Measurements from ENCODE around the gene TMEM235. TPM values are rescaled to one million over a fixed set of nuclear protein-coding genes. Genes with fewer than 3 reads are reported as not detected.
A peak's percentile ranks its signal among the peaks of the same experiment; 100 is the strongest.
"Not testable (repeated sequence)": the region's sequence is repeated elsewhere in the genome, so short reads cannot be mapped to it uniquely, and the experiment has no call there.

TMEM235 gene
- total RNA-seq, 1 donor from 2014 or later = not detected

- H3K4me3 ChIP-seq (ENCODE audit: low read depth, low read length) = no peak overlapping the region
- no peak for DNase-seq (ENCODE audit: low read depth)
- no peak for TF ChIP-seq CTCF (conservative IDR thresholded peaks at IDR 0.05; ENCODE audit: low read depth, low read length)
These were observed 20.7 kb downstream of the TMEM235 start for GRCh38 chr17:78252111-78252634.

- no peak overlapping the region for H3K4me3 ChIP-seq (ENCODE audit: low read depth, low read length)
- TF ChIP-seq CTCF (conservative IDR thresholded peaks at IDR 0.05; ENCODE audit: low read depth, low read length) = no peak
- no peak for DNase-seq (ENCODE audit: low read depth)
These were observed 21.5 kb downstream of the TMEM235 start for GRCh38 chr17:78252701-78253635.

GRCh38 chr17:78253636-78253945 is 22.2 kb downstream of the TMEM235 start:
- peak overlapping the region; percentile 86 for H3K4me3 ChIP-seq (ENCODE audit: low read depth, low read length)
- not testable (repeated sequence) for DNase-seq (ENCODE audit: low read depth)

- no peak for DNase-seq (ENCODE audit: low read depth)
- TF ChIP-seq CTCF (conservative IDR thresholded peaks at IDR 0.05; ENCODE audit: low read depth, low read length) = no peak
- peak overlapping the region; percentile 86 for H3K4me3 ChIP-seq (ENCODE audit: low read depth, low read length)
These were observed 22.7 kb downstream of the TMEM235 start for GRCh38 chr17:78253946-78254672.

- H3K4me3 ChIP-seq (ENCODE audit: low read depth, low read length) = no peak overlapping the region
- TF ChIP-seq CTCF (conservative IDR thresholded peaks at IDR 0.05; ENCODE audit: low read depth, low read length) = no peak
- no peak for DNase-seq (ENCODE audit: low read depth)
These were observed 23.7 kb downstream of the TMEM235 start for GRCh38 chr17:78255029-78255656.

GRCh38 chr17:78255953-78256706 is 24.7 kb downstream of the TMEM235 start:
- no peak overlapping the region for H3K4me3 ChIP-seq (ENCODE audit: low read depth, low read length)
- no peak for DNase-seq (ENCODE audit: low read depth)
- TF ChIP-seq CTCF (conservative IDR thresholded peaks at IDR 0.05; ENCODE audit: low read depth, low read length) = no peak

All from epithelial cell of proximal tubule (primary cell).